Colonic mucosa (tissue), 4 donors: ENCODE measurements around the gene PNPLA5. TPM values are rescaled to one million over a fixed set of nuclear protein-coding genes. Genes with fewer than 3 reads are reported as not detected.
A peak's percentile ranks its signal among the peaks of the same experiment; 100 is the strongest.

Source experiments
- DNase-seq: peaks from one replicate; pipeline ENCODE4 v3.0.0-alpha.2; 2020
- H3K27ac ChIP-seq: fragments of 200-600 bp; one replicate; pipeline ENCODE4 v1.8.0; 2021
- H3K27me3 ChIP-seq: fragments of 200-600 bp; one replicate; pipeline ENCODE4 v1.8.0; 2021
- H3K36me3 ChIP-seq: fragments of 200-600 bp; one replicate; pipeline ENCODE4 v1.8.0; 2021
- H3K4me1 ChIP-seq: fragments of 200-600 bp; one replicate; pipeline ENCODE4 v1.8.0; 2021; ENCODE audit warnings: mild to moderate bottlenecking
- H3K4me3 ChIP-seq: fragments of 200-600 bp; one replicate; pipeline ENCODE4 v1.8.0; 2021
- H3K9ac ChIP-seq, 2 donors: one replicate each; pipeline ENCODE4 v1.7.0; 2013; ENCODE audit warnings: control low read depth in 2 of 2, low read depth in 2 of 2, low read length in 2 of 2
- H3K9me3 ChIP-seq: fragments of 200-600 bp; one replicate; pipeline ENCODE4 v1.8.0; 2021
- CTCF ChIP-seq: fragments of 200-600 bp; IDR thresholded peaks from one replicate; pipeline ENCODE4 v1.8.0; 2022; ENCODE audit warnings: antibody characterized with exemption, mild to moderate bottlenecking
- intact Hi-C: fragments of 100-400 bp; cut with DNase I; formaldehyde crosslinking; loops from one replicate; pipeline ENCODE4 v1.14.1; 2022
- total RNA-seq, 2 donors: library from RNA; stranded (reverse); fragmentation: NEBNext Ultra II Directional in 1 of 2; extraction: Animal tissue kit (Norgen Biotek cat#: 25700) in 1 of 2; gene quantifications; one replicate each; pipeline ENCODE4 v1.2.1, GENCODE V29; 2021
- donor health status: healthy.
- donor health status: DM: no; HTN: no; CAD: no.
- donor health status: DM: no; HTN: no; CAD: no.

The PNPLA5 gene
- total RNA-seq, 2 donors from 2014 or later, result not detected

GRCh38 chr22:43926349-43926710, 34.5 kb upstream of the PNPLA5 start:
- H3K9me3 ChIP-seq, result no peaks in the 10 kb centered on the region
- peaks cover 7% of the 10 kb centered on the region for H3K4me1 ChIP-seq
- H3K27me3 ChIP-seq, result peaks cover 7% of the 10 kb centered on the region
- no peak overlapping the region for H3K9ac ChIP-seq
- no peak overlapping the region for H3K27ac ChIP-seq
- no peaks in the 10 kb centered on the region for H3K36me3 ChIP-seq
- TF ChIP-seq CTCF, result no peak
- intact Hi-C loops, result no loop called here
- H3K4me3 ChIP-seq, result no peak overlapping the region
- no peak for DNase-seq

GRCh38 chr22:43925433-43926348, 33.9 kb upstream of the PNPLA5 start:
- H3K9ac ChIP-seq, result no peak overlapping the region
- H3K4me3 ChIP-seq, result no peak overlapping the region
- TF ChIP-seq CTCF, result no peak
- H3K9me3 ChIP-seq, result no peaks in the 10 kb centered on the region
- intact Hi-C loops, result no loop called here
- H3K27me3 ChIP-seq, result peaks cover 7% of the 10 kb centered on the region
- peaks cover 7% of the 10 kb centered on the region for H3K4me1 ChIP-seq
- no peak overlapping the region for H3K27ac ChIP-seq
- DNase-seq, result no peak
- no peaks in the 10 kb centered on the region for H3K36me3 ChIP-seq

GRCh38 chr22:43924877-43925276, 33.1 kb upstream of the PNPLA5 start:
- intact Hi-C loops, result no loop called here
- Histone ChIP-seq H3K27me3 (peaks cover 7% of the 10 kb centered on the region), H3K36me3 (no peaks in the 10 kb centered on the region), H3K9me3 (no peaks in the 10 kb centered on the region), H3K9ac (no peak overlapping the region), H3K4me3 (no peak overlapping the region), H3K4me1 (peaks cover 7% of the 10 kb centered on the region), H3K27ac (no peak overlapping the region)
- DNase-seq, result no peak
- TF ChIP-seq CTCF, result no peak

- intact Hi-C loops, result no loop called here
- H3K27ac ChIP-seq, result no peak within 1 kb of the TSS
These were observed 32.0 kb upstream of the PNPLA5 start, which contains the start of gene PNPLA3 for GRCh38 chr22:43923631-43924464. PNPLA3 (plus strand) TSS chr22:43923805; CDS start chr22:43923912, 107 bp downstream.

More at GRCh38 chr22:43923631-43924464, 32.0 kb upstream of the PNPLA5 start, which contains the start of gene PNPLA3:
- peaks cover 7% of the 10 kb centered on the region for H3K4me1 ChIP-seq
- H3K9me3 ChIP-seq, result no peaks in the 10 kb centered on the region
- DNase-seq, result peak; percentile 93
- peak within 1 kb of the TSS in 1 of 2 donors; percentile 50 for H3K9ac ChIP-seq
- peak within 1 kb of the TSS; percentile 71 for H3K4me3 ChIP-seq
- peaks cover 7% of the 10 kb centered on the region for H3K27me3 ChIP-seq
- H3K36me3 ChIP-seq, result no peaks in the 10 kb centered on the region
- no peak for TF ChIP-seq CTCF
